ENCODE data around the gene UBE2E2.

UBE2E2 gene

GRCh38 chr3:23480329-23480714 is 277.2 kb downstream of the UBE2E2 start:
- peaks cover 14% of the 10 kb centered on the region for H3K4me1 ChIP-seq (ENCODE audit: insufficient read depth, low read length, poor library complexity, severe bottlenecking)
- H3K27me3 ChIP-seq (ENCODE audit: insufficient read depth, low read length, poor library complexity, severe bottlenecking), result no peaks in the 10 kb centered on the region
- no peak overlapping the region for H3K9ac ChIP-seq (ENCODE audit: low read depth, low read length, poor library complexity, severe bottlenecking)
- no peak for TF ChIP-seq CTCF (conservative IDR thresholded peaks at IDR 0.05; ENCODE audit: low read length)
- TF ChIP-seq EZH2phosphoT487 (IDR thresholded peaks at IDR 0.05; ENCODE audit: borderline replicate concordance), result no peak
- no peak overlapping the region for H2AFZ ChIP-seq (ENCODE audit: low read length)
- H3K79me2 ChIP-seq (ENCODE audit: insufficient read depth, low read length), result no peaks in the 10 kb centered on the region
- H3F3A ChIP-seq (ENCODE audit: low read depth), result peaks cover 7% of the 10 kb centered on the region; the same call in 1 of the 2 replicates
- H3K4me3 ChIP-seq (ENCODE audit: low read length, poor library complexity, severe bottlenecking), result no peak overlapping the region
- no peaks in the 10 kb centered on the region for H4K20me1 ChIP-seq (ENCODE audit: insufficient read depth, low read length, poor library complexity, severe bottlenecking)
- no peak overlapping the region for H3K4me2 ChIP-seq (ENCODE audit: low read depth, low read length, poor library complexity, severe bottlenecking)
- peaks cover 28% of the 10 kb centered on the region; the same call in 1 of the 2 replicates for H3K9me3 ChIP-seq (ENCODE audit: insufficient read depth, low read depth, low read length)
- peaks cover 6% of the 10 kb centered on the region for H3K36me3 ChIP-seq (ENCODE audit: insufficient read depth, low read length)
- no peaks in the 10 kb centered on the region for H3K9me2 ChIP-seq (replicated peaks; ENCODE audit: low read depth, low read length)

DNA sequence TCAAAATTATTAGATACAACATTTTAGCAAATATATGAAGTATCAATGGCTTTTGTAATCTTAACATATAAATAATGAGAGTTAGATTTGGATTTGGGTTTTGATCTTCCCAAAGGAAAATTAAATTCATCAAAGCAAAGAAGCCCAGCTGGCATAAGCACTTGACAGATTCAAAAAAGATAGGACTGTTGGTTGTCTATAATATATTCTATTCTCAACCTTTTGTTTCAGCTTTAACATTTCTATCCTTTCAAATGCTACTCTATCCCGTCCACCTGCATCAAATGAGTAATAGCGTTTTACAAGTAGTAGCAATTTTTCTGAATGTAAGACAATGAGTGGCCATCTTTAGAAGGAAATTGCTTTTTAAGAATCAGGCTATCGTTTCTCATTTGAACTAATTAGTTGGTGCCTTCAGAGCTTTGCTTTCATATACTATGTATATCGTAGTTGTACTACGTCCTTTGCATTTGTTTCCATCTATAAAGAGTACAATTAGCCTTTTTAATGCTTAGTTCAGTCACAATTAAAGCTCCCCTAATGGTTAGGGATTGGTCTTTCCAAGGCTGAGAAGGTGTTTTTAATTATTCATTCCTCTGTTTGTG is 278.0 kb downstream of the UBE2E2 start:
- H3F3A ChIP-seq (ENCODE audit: low read depth), result peaks cover 7% of the 10 kb centered on the region; the same call in 1 of the 2 replicates
- peaks cover 36% of the 10 kb centered on the region; the same call in 1 of the 2 replicates for H3K9me3 ChIP-seq (ENCODE audit: insufficient read depth, low read depth, low read length)
- H3K9me2 ChIP-seq (replicated peaks; ENCODE audit: low read depth, low read length), result no peaks in the 10 kb centered on the region
- H3K36me3 ChIP-seq (ENCODE audit: insufficient read depth, low read length), result peaks cover 6% of the 10 kb centered on the region
- no peak overlapping the region for H3K4me3 ChIP-seq (ENCODE audit: low read length, poor library complexity, severe bottlenecking)
- no peak overlapping the region for H3K4me2 ChIP-seq (ENCODE audit: low read depth, low read length, poor library complexity, severe bottlenecking)
- H3K27me3 ChIP-seq (ENCODE audit: insufficient read depth, low read length, poor library complexity, severe bottlenecking), result no peaks in the 10 kb centered on the region
- peaks cover 12% of the 10 kb centered on the region for H3K4me1 ChIP-seq (ENCODE audit: insufficient read depth, low read length, poor library complexity, severe bottlenecking)
- H2AFZ ChIP-seq (ENCODE audit: low read length), result no peak overlapping the region
- no peak overlapping the region for H3K9ac ChIP-seq (ENCODE audit: low read depth, low read length, poor library complexity, severe bottlenecking)
- TF ChIP-seq EZH2phosphoT487 (IDR thresholded peaks at IDR 0.05; ENCODE audit: borderline replicate concordance) (no peak), CTCF (conservative IDR thresholded peaks at IDR 0.05; ENCODE audit: low read length) (no peak)
- no peaks in the 10 kb centered on the region for H3K79me2 ChIP-seq (ENCODE audit: insufficient read depth, low read length)
- H4K20me1 ChIP-seq (ENCODE audit: insufficient read depth, low read length, poor library complexity, severe bottlenecking), result no peaks in the 10 kb centered on the region

DNA sequence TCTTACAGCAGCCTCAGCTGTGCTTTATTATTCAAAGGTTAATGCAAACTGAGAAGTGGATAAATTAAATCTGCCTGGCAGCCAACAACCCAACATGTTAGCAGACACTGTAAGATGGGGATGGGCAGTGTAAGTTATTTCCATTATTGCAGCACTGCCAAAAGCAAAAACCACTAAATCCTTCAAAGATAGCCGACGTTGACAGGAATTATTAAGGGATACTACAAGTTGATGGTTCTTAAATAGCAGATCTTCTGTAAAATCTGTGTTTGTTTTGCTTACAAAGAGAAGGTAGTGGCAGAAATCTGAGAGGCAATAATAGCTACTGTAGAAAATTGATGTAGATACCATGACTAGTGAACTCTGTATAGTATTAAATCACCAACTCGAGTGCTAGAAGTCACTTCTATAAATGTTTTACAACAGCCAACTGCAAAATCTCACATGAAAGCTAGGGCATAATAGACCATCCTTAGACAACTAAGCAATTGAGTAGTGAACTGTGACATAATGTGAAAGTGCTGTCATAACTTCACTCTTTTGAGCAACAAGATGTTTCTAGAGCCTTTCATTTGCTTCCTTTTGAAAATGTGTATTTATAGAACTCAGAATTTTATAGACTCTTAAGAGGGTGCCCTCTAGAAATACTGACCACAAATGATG is 278.6 kb downstream of the UBE2E2 start:
- no peaks in the 10 kb centered on the region for H3K79me2 ChIP-seq (ENCODE audit: insufficient read depth, low read length)
- no peaks in the 10 kb centered on the region for H3K27me3 ChIP-seq (ENCODE audit: insufficient read depth, low read length, poor library complexity, severe bottlenecking)
- H3K4me3 ChIP-seq (ENCODE audit: low read length, poor library complexity, severe bottlenecking), result no peak overlapping the region
- no peaks in the 10 kb centered on the region for H3K9me2 ChIP-seq (replicated peaks; ENCODE audit: low read depth, low read length)
- H2AFZ ChIP-seq (ENCODE audit: low read length), result no peak overlapping the region
- no peak overlapping the region for H3K9ac ChIP-seq (ENCODE audit: low read depth, low read length, poor library complexity, severe bottlenecking)
- TF ChIP-seq EZH2phosphoT487 (IDR thresholded peaks at IDR 0.05; ENCODE audit: borderline replicate concordance) (no peak), CTCF (conservative IDR thresholded peaks at IDR 0.05; ENCODE audit: low read length) (no peak)
- peaks cover 42% of the 10 kb centered on the region; the same call in 1 of the 2 replicates for H3K9me3 ChIP-seq (ENCODE audit: insufficient read depth, low read depth, low read length)
- peaks cover 6% of the 10 kb centered on the region for H3K36me3 ChIP-seq (ENCODE audit: insufficient read depth, low read length)
- H3F3A ChIP-seq (ENCODE audit: low read depth), result peaks cover 7% of the 10 kb centered on the region; the same call in 1 of the 2 replicates
- peaks cover 12% of the 10 kb centered on the region for H3K4me1 ChIP-seq (ENCODE audit: insufficient read depth, low read length, poor library complexity, severe bottlenecking)
- no peaks in the 10 kb centered on the region for H4K20me1 ChIP-seq (ENCODE audit: insufficient read depth, low read length, poor library complexity, severe bottlenecking)
- peak overlapping the region; percentile 39 for H3K4me2 ChIP-seq (ENCODE audit: low read depth, low read length, poor library complexity, severe bottlenecking)
